ENCODE data around the gene RIIAD1.

- TF ChIP-seq CTCF (IDR thresholded peaks at IDR 0.05; ENCODE audit: low read depth, low read length, poor library complexity, severe bottlenecking) (no peak), EZH2phosphoT487 (IDR thresholded peaks at IDR 0.05; ENCODE audit: borderline replicate concordance, low read length) (no peak)
Observed at GRCh38 chr1:151711044-151711800, 10.1 kb upstream of the RIIAD1 start.

All from DOHH2 (cell line).